GM23338 (cell line): Measurements from ENCODE around the gene CLSTN2.

Experiments
- CREB1 ChIP-seq: fragments of 250-450 bp; sonication (Bioruptor Pico); IDR thresholded peaks from 2 replicates; pipeline ENCODE4 v1.5.0; 2020; ENCODE audit warnings: low read depth, mild to moderate bottlenecking, moderate library complexity
- CTCF ChIP-seq, 2 experiments: fragments of 200-600 bp in 1 of 2; sonication (generic) in 1 of 2; conservative IDR thresholded peaks; 2 replicates each; pipeline versions ENCODE4 v1.5.1 to v1.6.1; 2016 to 2017; ENCODE audit warnings: antibody characterized with exemption in 2 of 2, low read depth in 2 of 2, mild to moderate bottlenecking in 2 of 2, moderate library complexity in 1 of 2
- ETS1 ChIP-seq: IDR thresholded peaks from 2 replicates; pipeline ENCODE4 v1.6.1; 2016; ENCODE audit warnings: antibody characterized with exemption
- EZH2 ChIP-seq: fragments of 200-600 bp; sonication (generic); IDR thresholded peaks from one replicate; pipeline ENCODE4 v1.8.0; 2017; ENCODE audit warnings: antibody characterized with exemption, mild to moderate bottlenecking, low read depth; ENCODE audit not compliant: unreplicated experiment
- EZH2phosphoT487 ChIP-seq: fragments of 200-600 bp; sonication (generic); IDR thresholded peaks from one replicate; pipeline ENCODE4 v1.8.1; 2018; ENCODE audit warnings: antibody characterized with exemption; ENCODE audit not compliant: unreplicated experiment
- JUNB ChIP-seq: IDR thresholded peaks from one replicate; pipeline ENCODE4 v1.6.1; 2016; ENCODE audit warnings: antibody characterized with exemption; ENCODE audit not compliant: unreplicated experiment
- NANOG ChIP-seq: IDR thresholded peaks from 2 replicates; pipeline ENCODE4 v1.6.1; 2016; ENCODE audit warnings: antibody characterized with exemption, borderline replicate concordance
- POLR2AphosphoS5 ChIP-seq: IDR thresholded peaks from 2 replicates; pipeline ENCODE4 v1.6.1; 2016; ENCODE audit warnings: antibody characterized with exemption, low read depth
- REST ChIP-seq: IDR thresholded peaks from one replicate; pipeline ENCODE4 v1.6.1; 2018; ENCODE audit warnings: antibody characterized with exemption; ENCODE audit not compliant: unreplicated experiment
- STAT1 ChIP-seq: IDR thresholded peaks from one replicate; pipeline ENCODE4 v1.6.1; 2016; ENCODE audit warnings: antibody characterized with exemption; ENCODE audit not compliant: unreplicated experiment
- ZNF114 ChIP-seq: fragments of 250-450 bp; sonication (Bioruptor Pico); IDR thresholded peaks from 2 replicates; pipeline ENCODE4 v1.5.0; 2020; ENCODE audit warnings: mild to moderate bottlenecking, moderate library complexity
- ZNF331 ChIP-seq: fragments of 250-450 bp; sonication (Bioruptor Pico); IDR thresholded peaks from 2 replicates; pipeline ENCODE4 v1.5.0; 2020; ENCODE audit warnings: low read depth, mild to moderate bottlenecking, moderate library complexity
- ZNF462 ChIP-seq: fragments of 250-450 bp; sonication (Bioruptor Pico); IDR thresholded peaks from 2 replicates; pipeline ENCODE4 v1.5.0; 2020; ENCODE audit warnings: mild to moderate bottlenecking, moderate library complexity

DNA sequence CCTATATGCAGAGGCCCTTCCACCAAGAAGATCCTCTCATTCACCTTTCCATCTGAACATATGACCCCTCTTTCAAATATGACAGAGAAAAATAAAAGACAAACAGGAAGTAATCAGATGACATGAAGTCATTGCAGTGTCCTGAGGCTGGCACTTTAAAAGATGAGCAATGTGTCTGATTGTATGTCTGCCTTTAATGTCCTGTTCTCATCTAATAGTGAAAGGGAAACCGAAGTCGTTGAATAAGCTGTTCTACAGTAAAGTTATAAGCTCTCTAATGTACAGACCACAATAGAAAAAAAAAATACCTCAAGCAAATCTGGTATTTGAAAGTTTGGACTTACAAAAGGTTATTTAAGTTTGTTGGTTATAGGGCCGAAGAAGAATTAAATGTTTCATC lies 243.0 kb downstream of the CLSTN2 start:
- TF ChIP-seq EZH2: no peak
- no peak for TF ChIP-seq POLR2AphosphoS5
- no peak for TF ChIP-seq CTCF (conservative IDR thresholded peaks at IDR 0.05; ENCODE audit: low read depth in 2 of 2)
- no peak for TF ChIP-seq REST
- no peak for TF ChIP-seq NANOG
- TF ChIP-seq ZNF462: no peak
- TF ChIP-seq EZH2phosphoT487: no peak
- no peak for TF ChIP-seq ETS1
- TF ChIP-seq JUNB: no peak
- TF ChIP-seq ZNF331 (CRISPR knock-in tag): no peak
- no peak for TF ChIP-seq STAT1
- TF ChIP-seq CREB1 (CRISPR knock-in tag): no peak
- TF ChIP-seq ZNF114 (CRISPR knock-in tag): no peak
